Measurements from ENCODE around the gene OR2V2.
"Not testable (repeated sequence)": the region's sequence is repeated elsewhere in the genome, so short reads cannot be mapped to it uniquely, and the experiment has no call there.

The OR2V2 gene

DNA sequence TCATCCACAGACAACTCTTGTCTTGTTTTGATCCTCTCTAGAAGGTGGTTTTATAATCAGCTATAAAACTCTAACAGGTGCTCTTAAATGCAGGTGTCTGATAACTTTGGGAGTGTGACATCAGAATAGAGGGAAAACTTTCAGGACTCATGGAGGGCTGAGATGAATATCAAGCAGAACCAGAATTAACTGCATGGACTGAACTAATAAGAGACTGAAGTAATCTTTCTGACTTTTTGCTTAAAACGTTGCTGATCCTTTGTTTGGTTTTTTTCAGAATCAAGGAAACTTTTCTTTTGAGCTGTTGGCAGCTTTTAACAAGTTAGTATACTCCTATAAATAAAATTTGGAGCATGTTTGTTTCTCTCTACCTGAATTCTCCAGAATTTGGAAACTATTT lies 2.3 kb upstream of the OR2V2 start:
- DNase-seq (ENCODE audit: low read depth), result no peak

DNA sequence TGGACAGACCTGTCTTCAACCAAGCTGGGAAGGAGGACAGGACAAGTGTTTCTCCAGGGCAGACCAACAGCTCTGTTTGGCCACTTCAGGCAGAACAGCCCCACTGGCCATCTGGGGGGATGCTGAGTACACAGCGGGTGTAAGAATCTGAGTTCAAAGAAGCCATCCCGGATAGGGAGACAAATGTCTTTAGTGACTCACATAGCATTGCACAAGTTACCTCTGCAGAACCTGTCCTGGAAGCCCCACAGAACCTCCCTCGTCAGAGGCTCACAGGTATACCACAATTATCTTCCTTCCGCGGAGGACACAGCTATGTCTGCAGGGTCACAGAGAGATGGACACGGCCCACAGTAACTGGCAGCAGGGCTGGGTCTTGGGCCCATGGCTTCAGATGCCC lies 2.0 kb downstream of the OR2V2 start:
- DNase-seq (ENCODE audit: low read depth), result no peak

- no peak for DNase-seq (ENCODE audit: low read depth)
These were observed 2.7 kb downstream of the OR2V2 start for GRCh38 chr5:181149806-181150733.

- no peak for DNase-seq (ENCODE audit: low read depth)
These were observed 3.8 kb downstream of the OR2V2 start for GRCh38 chr5:181151146-181151545.

GRCh38 chr5:181152406-181152805 lies 5.0 kb downstream of the OR2V2 start:
- DNase-seq (ENCODE audit: low read depth), result no peak

DNA sequence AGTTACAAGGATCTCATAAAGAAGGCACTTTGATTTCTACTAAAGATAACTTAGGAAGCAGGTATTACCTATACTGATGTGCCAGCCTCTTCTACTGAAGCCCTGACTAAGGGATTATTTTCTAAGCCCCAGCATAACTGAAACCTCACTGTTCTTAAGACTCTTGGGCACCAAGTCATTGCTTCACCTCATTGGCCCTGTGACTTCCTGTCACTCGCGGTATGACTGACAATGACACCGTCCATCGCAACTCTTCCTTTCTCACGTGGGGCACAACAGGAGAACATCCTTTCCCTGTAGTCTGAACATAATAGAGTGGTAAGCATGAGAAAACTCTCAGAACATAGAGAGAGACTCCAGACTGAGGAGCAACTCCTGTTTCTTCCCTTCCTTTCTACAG lies 6.4 kb downstream of the OR2V2 start:
- no peak for DNase-seq (ENCODE audit: low read depth)

DNA sequence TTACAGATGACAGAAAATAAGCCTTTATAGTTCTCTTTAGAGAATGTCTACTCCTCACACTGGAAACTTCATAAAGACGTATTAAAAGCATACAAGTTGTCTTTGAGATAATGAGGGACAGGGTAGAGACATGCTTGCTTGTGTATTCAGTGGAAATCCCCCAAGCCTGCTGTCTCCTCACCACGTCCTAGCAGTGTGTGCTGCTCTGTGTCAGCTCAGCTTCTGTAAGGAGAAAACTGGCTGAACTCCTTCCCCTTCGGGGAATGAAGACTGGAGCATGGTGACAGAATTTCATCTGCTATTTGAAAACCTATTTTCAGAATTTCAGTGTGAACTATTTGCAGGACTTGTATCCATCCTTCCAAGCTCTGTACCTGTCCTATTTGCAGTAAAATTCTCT lies 9.4 kb downstream of the OR2V2 start:
- no peak for DNase-seq (ENCODE audit: low read depth)

DNA sequence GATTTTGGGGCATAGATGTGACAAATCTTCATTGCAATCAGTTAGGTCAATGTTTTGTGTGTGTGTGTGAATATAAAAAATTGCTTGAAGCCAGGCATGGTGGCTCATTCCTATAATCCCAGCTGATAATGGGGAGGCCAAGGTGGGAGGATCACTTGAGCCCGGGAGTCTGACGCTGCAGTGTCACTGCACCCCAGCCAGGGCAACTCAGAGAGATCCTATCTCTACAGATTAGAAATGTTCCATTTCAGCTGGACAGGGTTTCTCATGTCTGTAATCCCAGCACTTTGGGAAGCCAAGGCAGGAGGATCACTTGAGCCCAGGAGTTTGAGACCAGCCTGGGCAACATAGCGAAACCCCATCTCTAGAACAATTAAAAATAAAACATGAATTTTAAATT lies 11.5 kb downstream of the OR2V2 start:
- no peak for DNase-seq (ENCODE audit: low read depth)

DNA sequence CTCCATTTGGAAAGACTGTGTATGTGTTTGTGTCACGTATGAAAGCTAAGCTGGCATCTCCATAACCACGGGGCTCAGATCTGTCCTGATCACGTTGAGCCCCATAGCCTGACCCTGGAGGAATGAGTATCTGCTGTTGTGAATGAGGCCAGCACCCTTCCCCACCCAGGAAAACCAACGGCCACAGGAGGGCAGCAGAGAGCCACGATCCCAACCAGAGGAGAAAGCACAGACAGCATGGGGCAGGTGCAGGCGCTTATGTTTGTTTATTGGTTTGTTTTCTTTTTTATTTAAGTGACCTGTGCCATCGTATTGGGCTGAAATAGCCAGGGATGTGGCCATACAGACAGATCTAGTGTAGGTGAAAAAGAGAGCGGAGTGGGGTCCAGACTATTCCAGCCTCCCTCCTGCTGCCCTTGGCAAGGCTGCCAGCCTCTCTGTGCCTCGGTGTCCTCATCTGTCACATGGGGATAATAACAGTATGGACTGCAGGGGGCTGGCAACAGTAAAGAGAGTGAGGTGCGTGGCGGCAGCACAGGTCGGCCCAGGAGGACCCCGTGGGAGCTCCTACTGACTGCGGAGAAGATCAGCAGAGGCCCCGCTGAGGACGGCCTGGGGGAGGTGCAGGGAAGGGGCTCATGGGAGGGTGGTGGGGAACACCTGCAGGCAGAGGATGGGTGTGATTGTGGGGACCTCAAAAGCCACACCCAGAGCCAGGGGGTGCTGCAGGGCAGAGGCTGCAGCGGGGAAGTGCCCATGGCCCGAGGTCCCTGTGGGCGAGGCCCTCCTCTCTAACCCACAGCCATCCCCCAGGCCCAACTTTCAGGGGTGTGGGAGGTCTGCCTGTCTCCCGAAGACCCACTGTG lies 12.1 kb downstream of the OR2V2 start:
- DNase-seq (ENCODE audit: low read depth), result peak; percentile 96

GRCh38 chr5:181160152-181160754 lies 12.9 kb downstream of the OR2V2 start:
- peak; percentile 61 for DNase-seq (ENCODE audit: low read depth)

- not testable (repeated sequence) for DNase-seq (ENCODE audit: low read depth)
These were observed 13.6 kb downstream of the OR2V2 start for GRCh38 chr5:181160755-181161533.

- DNase-seq (ENCODE audit: low read depth), result no peak
These were observed 14.3 kb downstream of the OR2V2 start for GRCh38 chr5:181161534-181162175.

GRCh38 chr5:181163487-181164075 lies 16.2 kb downstream of the OR2V2 start:
- no peak for DNase-seq (ENCODE audit: low read depth)

DNA sequence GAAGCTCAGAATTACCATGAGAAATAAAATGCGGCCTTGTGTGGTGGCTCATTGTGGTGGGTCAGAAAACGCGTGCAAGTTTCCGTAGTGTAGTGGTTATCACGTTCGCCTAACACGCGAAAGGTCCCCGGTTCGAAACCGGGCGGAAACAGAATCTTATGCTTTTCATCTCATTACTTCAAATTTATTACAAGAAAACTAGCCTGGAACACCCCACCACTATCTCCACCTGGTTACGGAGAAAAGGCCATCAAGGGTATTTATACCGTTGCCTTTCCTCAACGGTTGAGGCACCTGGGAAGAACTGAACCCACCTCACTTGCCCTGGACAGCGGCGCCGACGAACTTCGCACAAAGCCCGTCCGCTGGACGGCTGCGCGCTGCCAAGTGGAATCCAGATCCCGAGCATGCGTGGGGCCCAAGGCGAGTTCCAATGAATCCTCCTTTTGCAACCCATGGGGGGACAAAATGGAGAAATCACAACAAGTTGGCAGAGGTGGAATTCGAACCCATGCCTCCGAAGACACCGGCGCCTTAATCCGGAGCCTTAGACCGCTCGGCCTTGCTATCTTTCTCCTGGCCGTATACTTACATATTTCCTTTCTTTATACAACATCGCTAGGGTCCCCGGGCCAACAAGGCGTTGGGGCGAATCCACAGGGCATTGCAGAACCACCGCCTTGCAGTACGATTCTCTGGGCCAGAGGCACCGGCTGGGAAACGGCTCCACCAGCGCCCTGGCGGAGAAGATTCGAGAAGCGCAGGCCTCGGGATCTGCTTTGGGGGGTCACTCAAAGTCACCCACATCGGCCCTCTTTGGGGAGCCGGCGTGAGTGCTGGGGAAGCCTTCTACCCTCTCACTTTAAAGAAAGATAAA lies 16.9 kb downstream of the OR2V2 start:
- peak; percentile 48 for DNase-seq (ENCODE audit: low read depth)

DNA sequence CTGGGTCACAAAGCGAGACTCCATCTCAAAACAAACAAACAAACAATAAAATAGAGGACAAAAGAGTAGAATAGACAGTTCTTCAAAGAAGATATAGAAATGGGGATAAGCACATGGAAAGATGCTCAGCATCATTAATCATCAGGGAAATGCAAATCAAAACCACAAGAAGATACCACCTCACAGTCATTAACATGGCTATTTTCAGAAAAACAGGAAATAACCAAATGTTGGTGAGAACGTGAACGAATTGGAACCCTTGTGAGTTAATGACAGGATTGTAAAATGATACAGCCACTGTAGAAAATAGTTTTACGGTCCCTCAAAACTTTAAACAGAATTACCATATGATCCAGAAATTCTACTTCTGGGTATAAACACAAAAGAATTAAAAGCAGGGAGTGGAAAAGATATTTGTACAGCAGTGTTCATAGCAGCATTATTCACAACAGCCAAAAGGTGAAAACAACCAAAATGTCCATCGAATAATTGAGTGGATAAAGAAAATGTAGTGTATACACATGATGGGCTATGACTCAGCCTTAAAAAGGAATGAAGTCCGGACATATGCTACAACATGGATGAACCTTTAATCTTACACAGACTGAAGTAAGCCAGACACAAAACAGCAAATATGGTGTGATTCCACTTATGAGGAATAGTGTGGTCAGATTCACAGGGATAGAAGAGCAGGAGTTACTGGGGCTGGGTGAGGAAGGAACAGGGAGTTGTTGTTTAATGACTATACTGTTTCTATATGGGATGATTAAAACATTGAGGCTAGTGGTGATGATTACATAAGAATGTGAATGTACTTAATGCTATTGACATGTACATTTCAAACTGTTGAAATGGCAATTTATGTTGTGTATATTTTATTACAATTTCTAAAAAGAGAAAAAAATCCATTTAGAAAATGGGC lies 19.7 kb downstream of the OR2V2 start:
- no peak for DNase-seq (ENCODE audit: low read depth)

GRCh38 chr5:181167814-181168488 lies 20.6 kb downstream of the OR2V2 start:
- DNase-seq (ENCODE audit: low read depth), result no peak

DNA sequence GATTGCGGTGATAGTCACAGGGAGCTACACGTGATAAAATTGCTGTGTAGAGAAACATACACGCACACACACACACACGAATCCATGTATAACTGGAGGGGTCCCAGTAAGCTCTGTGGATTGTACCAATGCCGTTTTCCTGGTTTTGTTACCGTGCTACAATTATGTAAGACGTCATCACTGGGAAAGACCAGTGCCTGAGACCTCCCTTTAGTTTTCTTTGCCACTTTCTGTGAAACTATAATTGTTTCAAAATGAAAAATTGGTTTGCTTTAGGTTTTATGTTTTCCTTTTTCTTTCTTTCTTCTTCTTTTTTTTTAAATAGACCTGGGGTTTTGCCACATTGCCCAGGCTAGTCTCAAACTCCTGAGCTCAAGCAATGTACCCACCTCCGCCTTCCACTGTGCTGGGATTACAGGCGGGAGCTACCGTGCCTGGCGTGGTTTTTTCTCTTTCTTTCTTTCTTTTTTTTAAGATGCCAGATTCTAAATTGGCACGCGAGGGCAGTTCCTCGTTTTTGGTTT lies 21.3 kb downstream of the OR2V2 start:
- DNase-seq (ENCODE audit: low read depth), result no peak
